Measurements from ENCODE around the gene VPS13D. TPM values are rescaled to one million over a fixed set of nuclear protein-coding genes. Genes with fewer than 3 reads are reported as not detected.
A peak's percentile ranks its signal among the peaks of the same experiment; 100 is the strongest.
"Not testable (repeated sequence)": the region's sequence is repeated elsewhere in the genome, so short reads cannot be mapped to it uniquely, and the experiment has no call there.

Gene VPS13D
- total RNA-seq, 2 experiments from 2014 or later, result 25.0 to 25.4 TPM

DNA sequence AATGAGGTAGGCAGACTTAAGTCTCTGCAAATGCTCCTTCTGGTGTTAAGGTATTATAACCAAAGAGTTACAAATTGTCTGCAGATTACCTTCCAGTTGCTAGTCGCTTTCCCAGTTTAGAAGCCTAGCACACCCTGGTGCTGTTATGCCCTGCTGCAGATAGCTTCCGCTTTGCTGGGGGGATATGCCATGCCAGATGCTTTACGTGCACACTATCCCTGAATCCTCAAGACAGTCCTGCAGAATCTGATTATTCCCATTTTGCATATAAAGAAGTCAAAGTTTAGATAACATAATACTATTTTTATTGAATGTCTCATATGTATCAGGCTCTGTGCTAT is 221.7 kb downstream of the VPS13D start:
- POLR2A ChIA-PET, result interaction anchor here (1.3 kb wide), 1 partner anchor 58 kb away, joined by 3 read pairs; no protein-coding TSS in a partner anchor
- peaks cover 9% of the 10 kb centered on the region for H3K27me3 Mint-ChIP-seq

DNA sequence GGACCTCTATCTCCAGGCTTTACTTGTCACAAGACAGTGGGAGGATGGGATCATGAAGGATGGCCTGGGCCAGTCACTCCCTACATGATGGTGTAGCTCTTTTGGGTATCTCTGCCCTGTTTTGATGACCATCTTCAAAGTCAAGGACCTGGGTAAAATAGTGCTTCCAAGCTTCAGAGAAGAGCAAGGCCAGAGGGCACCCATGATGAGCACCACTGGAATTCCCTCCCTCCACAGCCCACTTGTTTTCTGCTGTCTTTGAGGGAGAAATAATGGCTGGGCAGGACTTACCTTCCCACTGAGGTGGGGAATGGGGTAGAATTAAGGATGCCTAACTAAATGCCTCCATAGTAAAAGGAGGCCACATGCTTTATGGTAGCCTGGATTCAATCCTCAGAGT is 222.4 kb downstream of the VPS13D start:
- no peak overlapping the region for H3K27ac Mint-ChIP-seq
- intact Hi-C loops (cut with micrococcal nuclease), result no loop called here
- no peaks in the 10 kb centered on the region for H3K9me3 Mint-ChIP-seq
- H3K36me3 Mint-ChIP-seq, result peaks cover 31% of the 10 kb centered on the region
- no peak for DNase-seq
- CTCF ChIA-PET, result interaction anchor here (5.9 kb wide), 1 partner anchor 16 kb away, joined by 40 read pairs; no protein-coding TSS in a partner anchor
- H3K4me3 Mint-ChIP-seq, result no peak overlapping the region
- POLR2A ChIA-PET, result interaction anchor here (1.3 kb wide), 1 partner anchor 58 kb away, joined by 3 read pairs; no protein-coding TSS in a partner anchor
- peaks cover 9% of the 10 kb centered on the region for H3K27me3 Mint-ChIP-seq
- peaks cover 82% of the 10 kb centered on the region for H3K4me1 Mint-ChIP-seq (ENCODE audit: low read depth)

More for the DNA sequence above, 221.7 kb downstream of the VPS13D start:
- Mint-ChIP-seq H3K9me3 (no peaks in the 10 kb centered on the region), H3K4me3 (no peak overlapping the region), H3K27ac (no peak overlapping the region), H3K36me3 (peaks cover 29% of the 10 kb centered on the region), H3K4me1 (ENCODE audit: low read depth) (peaks cover 77% of the 10 kb centered on the region)
- CTCF ChIA-PET, result interaction anchor here (5.9 kb wide), 1 partner anchor 15 kb away, joined by 40 read pairs; no protein-coding TSS in a partner anchor
- no peak for DNase-seq
- intact Hi-C loops (cut with micrococcal nuclease), result no loop called here

DNA sequence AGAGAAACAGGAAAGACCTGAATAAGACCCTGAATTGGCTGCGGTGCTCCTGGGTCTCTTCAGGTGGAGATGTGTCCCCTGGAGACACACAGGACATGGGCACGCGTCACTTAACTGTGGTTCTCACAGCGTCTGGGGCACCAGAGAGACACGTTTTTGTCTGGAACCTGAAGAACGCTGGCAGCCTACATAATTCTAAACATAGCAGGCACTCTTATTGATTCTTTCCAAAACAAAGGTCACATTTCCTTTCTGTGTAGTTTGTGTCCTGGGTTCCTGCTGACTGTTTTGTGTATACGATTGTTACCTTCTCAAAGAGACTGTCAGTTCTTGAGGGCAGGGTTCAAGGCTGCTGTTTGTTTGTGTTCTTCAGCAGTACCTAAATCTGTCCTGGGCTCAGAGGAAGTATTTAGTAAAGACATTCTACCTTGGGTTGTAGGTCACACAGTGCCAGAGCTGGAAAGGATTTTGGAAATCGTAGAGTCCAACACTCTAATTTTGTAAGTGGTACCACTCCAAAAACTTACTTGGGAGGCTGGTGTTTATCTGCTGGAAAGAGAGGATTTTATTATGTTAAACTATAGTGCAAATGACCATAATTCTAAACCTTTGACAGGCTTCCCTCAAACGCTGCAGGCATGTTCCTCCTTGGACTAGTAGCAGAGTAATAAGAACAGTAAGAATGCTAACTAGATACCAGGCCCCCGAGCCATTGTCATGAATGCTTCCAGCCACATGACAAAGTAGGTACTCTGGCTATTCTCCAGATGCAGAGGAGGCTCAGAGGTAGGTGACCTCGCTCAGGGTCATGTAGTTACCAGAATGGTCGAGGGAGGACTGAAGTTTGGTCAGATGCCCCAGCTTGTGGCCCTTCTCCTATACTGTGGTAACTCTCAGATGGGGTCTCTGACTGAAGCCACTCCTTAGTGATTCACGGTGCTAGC is 223.8 kb downstream of the VPS13D start:
- no peak overlapping the region for H3K4me3 Mint-ChIP-seq
- POLR2A ChIA-PET, result interaction anchor here (1.1 kb wide), 1 partner anchor 15 kb away, joined by 4 read pairs; no protein-coding TSS in a partner anchor
- peak; percentile 31 for DNase-seq
- peak overlapping the region; percentile 10 for H3K27ac Mint-ChIP-seq
- peaks cover 78% of the 10 kb centered on the region for H3K4me1 Mint-ChIP-seq (ENCODE audit: low read depth)
- CTCF ChIA-PET, result no interaction called here
- no peaks in the 10 kb centered on the region for H3K9me3 Mint-ChIP-seq
- intact Hi-C loops (cut with micrococcal nuclease), result no loop called here
- peaks cover 9% of the 10 kb centered on the region for H3K27me3 Mint-ChIP-seq
- H3K36me3 Mint-ChIP-seq, result peaks cover 38% of the 10 kb centered on the region

DNA sequence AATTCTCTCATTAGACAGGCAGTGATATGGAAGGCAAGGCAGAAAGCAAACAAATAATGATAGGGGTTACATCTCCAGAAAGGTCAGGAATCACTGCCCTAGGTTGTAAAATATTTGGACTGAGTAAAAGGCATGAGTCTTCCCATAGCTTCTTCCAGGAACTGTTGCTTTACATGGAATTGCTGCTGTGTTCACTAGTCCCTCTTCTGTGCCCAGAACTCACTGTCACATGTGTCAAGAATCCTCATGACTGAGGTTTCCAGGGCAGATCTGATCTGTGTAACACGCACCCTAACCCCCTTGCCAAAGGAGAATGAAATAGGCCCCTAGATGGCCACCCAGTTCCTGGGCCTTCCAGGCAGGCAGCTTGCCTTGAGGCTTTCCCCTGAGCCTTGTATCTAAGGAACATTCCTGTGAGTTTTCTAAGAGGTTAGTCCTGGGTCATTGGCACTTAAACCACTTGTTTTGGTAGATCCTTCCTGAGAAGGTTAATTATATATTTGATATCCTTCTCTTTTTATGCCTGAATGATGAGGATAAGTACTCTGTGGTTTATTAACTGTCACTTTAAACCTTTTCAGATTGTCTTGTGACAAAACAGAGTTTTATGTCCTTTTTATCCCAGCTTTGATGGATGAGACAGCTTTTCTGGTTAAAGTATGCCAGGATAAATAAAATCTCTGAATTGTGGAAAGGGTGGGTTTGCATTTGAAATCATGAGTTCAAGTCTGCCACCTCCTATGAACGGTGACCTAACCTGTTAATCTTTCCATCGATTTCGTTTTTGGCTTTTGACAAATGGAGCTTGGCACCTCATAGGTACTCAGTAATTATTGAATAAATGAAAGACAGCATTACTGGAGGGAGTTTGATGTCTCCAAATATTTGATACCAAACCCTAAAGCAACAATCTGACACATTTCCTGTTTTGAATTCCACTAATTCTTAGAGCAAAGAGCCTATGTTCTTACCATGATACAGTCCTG is 224.9 kb downstream of the VPS13D start:
- Mint-ChIP-seq H3K4me3 (no peak overlapping the region), H3K27me3 (peaks cover 9% of the 10 kb centered on the region), H3K4me1 (ENCODE audit: low read depth) (peaks cover 68% of the 10 kb centered on the region), H3K36me3 (peaks cover 39% of the 10 kb centered on the region), H3K9me3 (no peaks in the 10 kb centered on the region), H3K27ac (peak overlapping the region; percentile 58)
- intact Hi-C loops (cut with micrococcal nuclease), result no loop called here
- no peak for DNase-seq
- ChIA-PET CTCF (no interaction called here), POLR2A (no interaction called here)

DNA sequence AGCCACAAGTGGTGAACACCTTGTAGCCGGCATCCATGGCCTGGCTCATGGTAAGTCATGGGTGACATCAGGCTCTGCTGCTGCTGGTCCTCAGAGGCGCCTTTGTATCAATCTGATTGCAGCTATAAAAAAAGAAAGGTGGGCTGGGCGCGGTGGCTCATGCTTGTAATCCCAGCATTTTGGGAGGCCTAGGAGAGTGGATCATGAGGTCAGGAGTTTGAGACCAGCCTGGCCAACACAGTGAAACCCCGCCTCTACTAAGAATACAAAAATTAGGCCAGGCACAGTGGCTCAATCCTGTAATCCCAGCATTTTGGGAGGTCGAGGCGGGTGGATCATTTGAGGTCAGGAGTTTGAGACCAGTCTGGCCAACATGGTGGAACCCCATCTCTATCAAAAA is 226.3 kb downstream of the VPS13D start:
- Mint-ChIP-seq H3K36me3 (peaks cover 40% of the 10 kb centered on the region), H3K4me1 (ENCODE audit: low read depth) (peaks cover 55% of the 10 kb centered on the region)
- H3K27me3 Mint-ChIP-seq; H3K9me3 Mint-ChIP-seq; H3K27ac Mint-ChIP-seq; CTCF ChIA-PET; intact Hi-C loops (cut with micrococcal nuclease); H3K4me3 Mint-ChIP-seq; DNase-seq: not testable (repeated sequence)
- POLR2A ChIA-PET, result interaction anchor here (1.2 kb wide), 1 partner anchor 82 kb away, joined by 3 read pairs; no protein-coding TSS in a partner anchor

DNA sequence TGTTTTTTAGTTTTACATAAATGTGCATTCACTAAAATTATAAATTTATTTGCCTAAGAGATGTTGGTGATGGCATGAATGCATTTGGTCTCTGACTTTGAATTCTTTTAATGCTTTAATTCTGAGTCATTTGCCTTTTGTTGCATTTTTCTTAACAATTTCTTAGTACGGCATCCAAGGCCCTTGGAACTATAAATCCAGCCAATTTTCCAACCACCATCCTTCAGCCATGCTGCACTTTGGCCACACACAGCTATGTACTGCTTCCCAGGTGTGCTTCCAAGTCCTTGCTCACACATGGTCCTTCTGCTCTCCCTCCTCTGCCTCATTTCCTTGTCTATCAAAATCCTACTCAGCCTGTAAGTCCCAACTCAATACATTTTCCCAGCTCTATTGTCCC is 227.1 kb downstream of the VPS13D start:
- CTCF ChIA-PET, result no interaction called here
- Mint-ChIP-seq H3K36me3 (peaks cover 38% of the 10 kb centered on the region), H3K9me3 (no peaks in the 10 kb centered on the region), H3K27me3 (peaks cover 3% of the 10 kb centered on the region), H3K4me1 (ENCODE audit: low read depth) (peaks cover 47% of the 10 kb centered on the region), H3K27ac (no peak overlapping the region), H3K4me3 (no peak overlapping the region)
- POLR2A ChIA-PET, result interaction anchor here (1.2 kb wide), 1 partner anchor 81 kb away, joined by 3 read pairs; no protein-coding TSS in a partner anchor
- DNase-seq, result no peak
- intact Hi-C loops (cut with micrococcal nuclease), result no loop called here

DNA sequence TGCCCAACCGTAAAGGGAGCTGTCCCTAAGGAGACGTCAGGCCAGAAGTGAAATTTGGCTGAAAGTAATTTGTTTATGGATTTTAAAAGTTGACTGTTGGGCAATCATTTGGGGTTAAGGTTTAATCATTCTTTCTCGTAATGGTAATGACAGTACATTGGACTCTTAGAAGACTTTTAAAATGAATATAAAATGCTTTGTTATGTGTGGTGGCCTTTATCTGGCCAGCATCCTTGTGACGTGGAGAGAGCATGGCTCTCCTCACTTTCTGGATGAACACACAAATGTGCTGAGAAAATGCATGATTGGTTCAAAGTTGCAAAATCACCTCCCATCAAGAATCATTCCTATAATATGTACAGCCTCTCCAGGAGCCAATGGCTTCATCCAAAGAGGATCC is 227.9 kb downstream of the VPS13D start:
- ChIA-PET CTCF (no interaction called here), POLR2A (interaction anchor here (1.0 kb wide), 1 partner anchor 45 kb away, joined by 3 read pairs; no protein-coding TSS in a partner anchor)
- Mint-ChIP-seq H3K9me3 (no peaks in the 10 kb centered on the region), H3K27me3 (peaks cover under 1% of the 10 kb centered on the region), H3K4me1 (ENCODE audit: low read depth) (peaks cover 41% of the 10 kb centered on the region), H3K36me3 (peaks cover 40% of the 10 kb centered on the region), H3K27ac (no peak overlapping the region), H3K4me3 (no peak overlapping the region)
- intact Hi-C loops (cut with micrococcal nuclease), result no loop called here
- no peak for DNase-seq

DNA sequence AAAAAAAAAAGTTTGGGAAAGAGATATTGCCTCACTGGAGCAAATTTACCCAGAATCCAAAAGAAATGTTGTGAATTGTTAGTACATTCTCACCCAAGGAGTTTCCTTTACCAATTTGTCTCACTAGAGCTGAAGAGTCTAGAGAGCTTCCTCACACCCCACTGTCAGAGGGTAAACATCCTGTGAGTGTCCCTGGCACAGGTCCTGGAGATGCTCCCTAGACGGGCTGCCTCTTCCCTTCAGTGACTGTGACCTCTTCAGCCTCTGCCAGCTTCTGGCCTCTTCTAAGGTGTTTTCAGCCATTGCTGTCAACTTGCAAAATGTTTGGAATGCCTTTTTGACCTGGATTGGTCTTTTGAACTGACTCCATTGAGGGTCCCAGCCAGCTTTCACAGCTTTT is 228.7 kb downstream of the VPS13D start:
- Mint-ChIP-seq H3K9me3 (no peaks in the 10 kb centered on the region), H3K4me3 (no peak overlapping the region), H3K27ac (no peak overlapping the region), H3K27me3 (no peaks in the 10 kb centered on the region), H3K4me1 (ENCODE audit: low read depth) (peaks cover 33% of the 10 kb centered on the region), H3K36me3 (peaks cover 43% of the 10 kb centered on the region)
- ChIA-PET CTCF (interaction anchor here (0.6 to 0.7 kb wide), 2 partner anchors 9 to 1138 kb away, joined by 3 to 4 read pairs; no protein-coding TSS in a partner anchor), POLR2A (interaction anchor here (1.0 kb wide), 1 partner anchor 45 kb away, joined by 3 read pairs; no protein-coding TSS in a partner anchor)
- intact Hi-C loops (cut with micrococcal nuclease), result no loop called here
- no peak for DNase-seq

DNA sequence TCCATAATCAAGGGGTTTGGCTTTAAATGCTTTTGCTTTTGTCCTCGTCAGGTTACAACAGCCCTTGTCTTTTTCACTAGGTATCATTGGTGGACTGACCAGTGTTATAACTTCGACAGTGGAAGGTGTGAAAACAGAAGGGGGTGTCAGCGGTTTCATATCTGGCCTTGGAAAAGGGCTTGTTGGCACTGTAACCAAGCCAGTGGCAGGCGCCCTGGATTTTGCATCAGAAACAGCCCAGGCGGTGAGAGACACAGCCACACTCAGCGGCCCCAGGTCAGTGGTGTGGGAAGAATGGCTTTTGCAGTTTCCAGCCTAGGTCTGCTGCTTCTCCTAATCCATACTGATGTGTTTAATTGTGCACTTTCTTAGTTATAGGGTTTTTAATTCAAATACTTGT is 230.3 kb downstream of the VPS13D start:
- peaks cover 46% of the 10 kb centered on the region for H3K36me3 Mint-ChIP-seq
- ChIA-PET CTCF (no interaction called here), POLR2A (no interaction called here)
- no peaks in the 10 kb centered on the region for H3K27me3 Mint-ChIP-seq
- intact Hi-C loops (cut with micrococcal nuclease), result no loop called here
- peaks cover 19% of the 10 kb centered on the region for H3K4me1 Mint-ChIP-seq (ENCODE audit: low read depth)
- no peak for DNase-seq
- H3K9me3 Mint-ChIP-seq, result no peaks in the 10 kb centered on the region
- H3K4me3 Mint-ChIP-seq, result no peak overlapping the region
- H3K27ac Mint-ChIP-seq, result no peak overlapping the region

DNA sequence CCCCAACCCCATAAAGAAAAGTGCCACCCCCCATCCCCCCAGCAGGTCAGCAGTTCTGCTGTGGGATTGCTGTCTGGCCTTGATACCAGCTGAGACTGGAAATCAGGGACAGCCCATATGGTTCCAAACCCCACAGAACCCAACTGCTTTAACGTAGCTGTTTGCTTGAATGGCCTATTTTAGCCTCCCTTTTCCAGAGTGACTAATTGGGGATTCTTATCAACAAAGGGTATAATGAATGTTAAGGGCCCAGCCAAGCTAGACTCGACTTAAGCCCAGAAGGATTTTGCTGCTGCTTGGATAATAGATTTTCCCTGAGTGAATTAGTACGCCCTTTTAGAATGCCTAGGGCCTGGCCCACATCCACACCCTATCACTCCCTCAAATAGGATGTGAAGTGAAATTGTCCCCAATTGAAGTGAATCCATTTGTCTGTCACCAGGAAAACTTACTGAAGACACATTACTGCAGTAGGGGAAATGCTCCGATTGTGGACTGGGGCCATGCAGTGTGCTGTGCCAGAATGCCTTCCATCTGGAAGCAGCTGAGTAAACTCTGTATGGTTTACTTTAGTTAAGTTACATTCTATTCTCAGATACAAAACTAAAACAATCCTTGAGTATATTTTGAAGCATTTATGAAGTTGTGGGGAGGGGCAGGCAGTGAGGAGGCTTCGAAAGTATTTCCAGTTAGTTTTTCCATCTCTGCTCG is 231.2 kb downstream of the VPS13D start:
- peaks cover 14% of the 10 kb centered on the region for H3K4me1 Mint-ChIP-seq (ENCODE audit: low read depth)
- no peak overlapping the region for H3K27ac Mint-ChIP-seq
- DNase-seq, result no peak

DNA sequence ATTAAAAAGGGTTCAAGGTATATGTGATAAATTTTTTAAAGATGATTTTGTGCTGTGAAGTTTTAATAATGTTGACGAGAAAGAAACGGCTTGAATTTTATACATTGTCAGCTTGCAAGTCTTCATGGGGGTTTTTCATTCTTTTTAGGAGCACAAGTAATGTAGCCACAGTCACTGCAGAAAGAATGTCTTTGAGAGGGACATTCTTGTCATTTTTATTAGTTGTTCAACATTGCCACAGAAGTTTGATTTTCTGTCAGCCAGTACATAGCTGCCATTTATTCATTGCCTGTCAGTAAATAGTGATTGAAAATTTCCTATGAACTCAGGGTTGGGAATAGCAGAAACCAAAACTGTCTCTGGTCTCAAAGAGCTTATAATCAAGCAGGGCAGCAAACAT is 231.9 kb downstream of the VPS13D start:
- Mint-ChIP-seq H3K27me3 (no peaks in the 10 kb centered on the region), H3K36me3 (peaks cover 48% of the 10 kb centered on the region), H3K4me1 (ENCODE audit: low read depth) (peaks cover 14% of the 10 kb centered on the region), H3K4me3 (no peak overlapping the region), H3K9me3 (no peaks in the 10 kb centered on the region), H3K27ac (no peak overlapping the region)
- intact Hi-C loops (cut with micrococcal nuclease), result no loop called here
- POLR2A ChIA-PET, result no interaction called here
- no peak for DNase-seq
- CTCF ChIA-PET, result no interaction called here

More for the DNA sequence above, 231.2 kb downstream of the VPS13D start:
- POLR2A ChIA-PET, result no interaction called here
- H3K27me3 Mint-ChIP-seq, result no peaks in the 10 kb centered on the region
- peaks cover 49% of the 10 kb centered on the region for H3K36me3 Mint-ChIP-seq
- CTCF ChIA-PET, result no interaction called here
- no peaks in the 10 kb centered on the region for H3K9me3 Mint-ChIP-seq
- intact Hi-C loops (cut with micrococcal nuclease), result no loop called here
- no peak overlapping the region for H3K4me3 Mint-ChIP-seq
